Testis (tissue), 3 donors: ENCODE data around the gene TMEM255B. TPM values are rescaled to one million over a fixed set of nuclear protein-coding genes. Genes with fewer than 3 reads are reported as not detected.

ENCODE experiments used
- DNase-seq: peaks from one replicate; pipeline ENCODE4 v3.0.0-alpha.2; 2019
- H3K27ac ChIP-seq, 2 donors: fragments of 200-600 bp; sonication (generic); one replicate each; pipeline ENCODE4 v1.5.1; 2019
- H3K27me3 ChIP-seq: fragments of 200-600 bp; sonication (generic); one replicate; pipeline ENCODE4 v1.5.1; 2019
- H3K36me3 ChIP-seq: fragments of 200-600 bp; sonication (generic); one replicate; pipeline ENCODE4 v1.5.1; 2017; ENCODE audit warnings: low read depth; ENCODE audit errors: missing control alignments
- H3K4me1 ChIP-seq: fragments of 200-600 bp; sonication (generic); one replicate; pipeline ENCODE4 v1.5.1; 2019
- H3K4me3 ChIP-seq, 2 donors: fragments of 200-600 bp; sonication (generic); one replicate each; pipeline ENCODE4 v1.5.1; 2017 to 2019
- H3K9me3 ChIP-seq: fragments of 200-600 bp; sonication (generic); one replicate; pipeline ENCODE4 v1.5.1; 2017
- POLR2A ChIP-seq: fragments of 450-650 bp; IDR thresholded peaks from one replicate; pipeline ENCODE4 v1.6.1; 2017; ENCODE audit warnings: antibody characterized with exemption, mild to moderate bottlenecking, moderate library complexity
- WGBS, 2 donors: methylation state at CpG; one replicate each; pipeline ENCODE4 v1.1.5; 2018; 5-methylcytosine and 5-hydroxymethylcytosine counted together
- intact Hi-C: fragments of 100-400 bp; cut with DNase I; formaldehyde crosslinking; loops from one replicate; pipeline ENCODE4 v1.15.1; 2023; ENCODE audit warnings: low total_unique reads
- polyA plus RNA-seq: library from polyadenylated mRNA; stranded (reverse); fragments of 350-450 nt; fragmentation: Illumina TruSeq; extraction: RNeasy Lipid Tissue Mini Kit (QIAGEN cat#74804); gene quantifications from one replicate; pipeline ENCODE4 v1.2.3, GENCODE V29; 2014; ENCODE audit warnings: low read depth, low replicate concordance; ENCODE audit not compliant: insufficient read depth
- total RNA-seq, 2 donors: library from RNA; depleted of rRNA; stranded (reverse); fragments of >200 nt; gene quantifications; one replicate each; pipeline ENCODE4 v1.2.3, GENCODE V29; 2016
- TF ChIP-seq, protein P1 (sequence below), 3 experiments: fragments of 450-650 bp in 2 of 3; fragments of 200-600 bp in 1 of 3; sonication (generic) in 1 of 3; IDR thresholded peaks; one replicate each; pipeline ENCODE4 v1.5.1; 2016 to 2019; ENCODE audit warnings: antibody characterized with exemption in 3 of 3, mild to moderate bottlenecking in 2 of 3, moderate library complexity in 1 of 3

The TMEM255B gene
- total and polyA plus RNA-seq, 3 donors from 2014 or later = 6.9 to 10.9 (median 7.5) TPM

DNA sequence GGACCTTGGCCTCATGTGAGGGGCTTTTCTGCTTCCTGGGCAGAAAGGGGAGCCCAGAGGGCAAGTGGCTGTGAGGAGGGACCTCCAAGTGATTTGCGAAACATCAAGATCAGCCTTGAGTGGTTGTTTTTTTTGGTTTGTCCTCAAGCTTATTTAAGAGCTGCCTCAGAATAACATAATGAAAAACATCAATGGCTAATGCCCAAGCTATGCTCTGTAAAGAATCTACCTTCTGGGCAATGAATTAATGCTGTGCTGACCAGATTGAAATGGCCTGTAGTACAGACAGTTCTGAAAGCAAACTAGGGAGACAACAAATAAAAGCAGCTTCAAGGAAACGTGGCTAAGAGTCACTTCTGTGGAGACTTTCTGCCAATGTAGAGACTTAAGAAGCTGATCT is 8.3 kb downstream of the TMEM255B start:
- TF ChIP-seq, protein P1, sequence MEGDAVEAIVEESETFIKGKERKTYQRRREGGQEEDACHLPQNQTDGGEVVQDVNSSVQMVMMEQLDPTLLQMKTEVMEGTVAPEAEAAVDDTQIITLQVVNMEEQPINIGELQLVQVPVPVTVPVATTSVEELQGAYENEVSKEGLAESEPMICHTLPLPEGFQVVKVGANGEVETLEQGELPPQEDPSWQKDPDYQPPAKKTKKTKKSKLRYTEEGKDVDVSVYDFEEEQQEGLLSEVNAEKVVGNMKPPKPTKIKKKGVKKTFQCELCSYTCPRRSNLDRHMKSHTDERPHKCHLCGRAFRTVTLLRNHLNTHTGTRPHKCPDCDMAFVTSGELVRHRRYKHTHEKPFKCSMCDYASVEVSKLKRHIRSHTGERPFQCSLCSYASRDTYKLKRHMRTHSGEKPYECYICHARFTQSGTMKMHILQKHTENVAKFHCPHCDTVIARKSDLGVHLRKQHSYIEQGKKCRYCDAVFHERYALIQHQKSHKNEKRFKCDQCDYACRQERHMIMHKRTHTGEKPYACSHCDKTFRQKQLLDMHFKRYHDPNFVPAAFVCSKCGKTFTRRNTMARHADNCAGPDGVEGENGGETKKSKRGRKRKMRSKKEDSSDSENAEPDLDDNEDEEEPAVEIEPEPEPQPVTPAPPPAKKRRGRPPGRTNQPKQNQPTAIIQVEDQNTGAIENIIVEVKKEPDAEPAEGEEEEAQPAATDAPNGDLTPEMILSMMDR (IDR thresholded peaks at IDR 0.05) = no peak
- H3K27me3 ChIP-seq = no peaks in the 10 kb centered on the region
- H3K27ac ChIP-seq = no peak overlapping the region
- no peaks in the 10 kb centered on the region for H3K4me1 ChIP-seq
- DNase-seq = no peak
- no peaks in the 10 kb centered on the region for H3K36me3 ChIP-seq
- no peaks in the 10 kb centered on the region for H3K9me3 ChIP-seq
- WGBS, 2 donors = 86 to 91% methylated on average over 2 of the region's 2 CpGs
- intact Hi-C loops = no loop called here
- H3K4me3 ChIP-seq = no peak overlapping the region

DNA sequence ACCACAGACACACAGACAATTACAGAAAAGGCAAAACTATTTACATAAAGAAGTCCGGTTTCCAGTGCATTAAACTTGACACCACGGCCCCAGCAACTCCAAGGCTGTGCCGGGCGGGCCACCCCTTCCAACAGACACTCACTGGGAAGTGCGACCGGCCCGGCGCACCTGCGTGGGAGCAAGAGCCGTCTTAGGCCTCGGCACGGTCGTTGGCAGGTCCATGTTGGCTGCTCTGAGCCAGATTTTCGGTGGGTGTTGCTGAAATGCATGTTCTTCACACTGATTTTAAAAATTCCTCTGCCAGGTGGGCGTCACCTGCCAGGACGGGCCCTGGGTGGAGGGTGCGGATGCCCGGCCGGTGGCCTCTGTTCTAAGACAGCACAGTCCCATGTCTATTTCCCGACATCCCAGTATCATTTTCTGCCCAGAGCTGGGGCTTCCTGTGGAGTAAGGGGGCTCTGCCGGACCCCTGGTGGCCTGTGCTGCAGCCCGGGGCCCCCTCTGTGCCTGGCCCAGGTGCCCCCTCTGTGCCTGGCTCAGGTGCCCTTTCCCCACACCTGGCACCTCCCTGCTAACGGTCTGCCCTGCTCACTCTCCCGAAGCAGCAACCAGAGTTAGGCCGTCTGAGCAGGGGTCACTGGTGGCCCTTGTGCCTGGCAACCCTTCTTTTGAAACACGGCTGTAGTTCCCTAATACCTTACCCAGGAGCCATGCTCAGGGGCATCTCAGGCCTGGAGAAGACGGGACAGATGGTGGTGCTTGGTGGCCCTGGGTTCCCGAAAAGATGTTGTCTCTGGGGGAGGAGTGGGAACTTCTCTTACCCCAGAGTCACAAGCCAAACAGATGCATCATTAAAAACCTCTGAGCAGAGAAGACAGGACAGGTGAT is 9.2 kb downstream of the TMEM255B start:
- Histone ChIP-seq H3K4me3 (no peak overlapping the region), H3K9me3 (no peaks in the 10 kb centered on the region), H3K36me3 (no peaks in the 10 kb centered on the region), H3K27ac (no peak overlapping the region), H3K27me3 (no peaks in the 10 kb centered on the region), H3K4me1 (no peaks in the 10 kb centered on the region)
- intact Hi-C loops = no loop called here
- no peak for TF ChIP-seq POLR2A
- TF ChIP-seq, protein P1 (IDR thresholded peaks at IDR 0.05) = no peak
- 93 to 94% methylated on average over 16 to 28 of the region's 28 CpGs for WGBS, 2 donors
- no peak for DNase-seq

DNA sequence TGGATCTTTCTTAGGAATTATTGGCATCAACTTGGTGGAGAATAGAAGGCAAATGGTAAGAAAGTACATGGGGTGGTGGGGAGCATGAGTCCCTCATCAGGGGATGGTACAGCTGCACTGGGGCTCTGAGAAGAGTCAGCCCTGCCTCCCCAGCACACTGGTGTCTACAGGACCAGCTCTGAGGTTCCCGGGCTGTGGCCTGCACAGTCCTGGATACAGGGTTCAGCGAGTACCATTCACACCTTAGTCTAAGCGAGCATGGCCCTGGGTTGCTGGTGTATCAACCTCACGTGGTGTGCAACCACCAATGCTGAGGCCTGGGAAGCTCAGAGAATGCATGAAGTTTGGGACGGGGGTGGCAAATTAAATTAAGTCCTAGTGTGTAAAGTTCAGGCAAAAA is 10.1 kb downstream of the TMEM255B start:
- DNase-seq = no peak
- 89 to 96% methylated on average over 5 of the region's 5 CpGs for WGBS, 2 donors
- Histone ChIP-seq H3K27ac (no peak overlapping the region), H3K4me3 (no peak overlapping the region), H3K9me3 (no peaks in the 10 kb centered on the region), H3K36me3 (no peaks in the 10 kb centered on the region), H3K27me3 (no peaks in the 10 kb centered on the region), H3K4me1 (no peaks in the 10 kb centered on the region)
- TF ChIP-seq, protein P1 (IDR thresholded peaks at IDR 0.05) = no peak
- no peak for TF ChIP-seq POLR2A
- intact Hi-C loops = no loop called here

DNA sequence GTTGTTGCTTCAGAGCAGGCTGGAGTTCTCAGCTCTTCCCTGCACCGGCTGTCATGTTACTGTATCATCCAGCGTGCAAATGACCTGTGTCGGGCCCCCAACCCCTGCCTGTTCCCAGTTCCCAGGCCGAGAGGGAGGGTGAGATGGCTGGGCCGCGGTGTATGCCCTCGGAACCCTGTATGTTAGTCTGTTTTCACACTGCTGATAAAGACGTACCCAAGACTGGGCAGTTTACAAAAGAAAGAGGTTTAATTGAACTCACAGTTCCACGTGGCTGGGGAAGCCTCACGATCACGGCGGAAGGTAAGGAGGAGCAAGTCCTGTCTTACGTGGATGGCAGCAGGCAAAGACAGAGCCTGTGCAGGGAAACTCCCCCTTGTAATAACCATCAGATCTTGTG is 10.9 kb downstream of the TMEM255B start:
- Histone ChIP-seq H3K9me3 (no peaks in the 10 kb centered on the region), H3K27ac (no peak overlapping the region), H3K27me3 (no peaks in the 10 kb centered on the region), H3K36me3 (no peaks in the 10 kb centered on the region), H3K4me3 (no peak overlapping the region), H3K4me1 (no peaks in the 10 kb centered on the region)
- TF ChIP-seq, protein P1 (IDR thresholded peaks at IDR 0.05) = no peak
- no peak for TF ChIP-seq POLR2A
- DNase-seq = no peak
- WGBS, 2 donors = 87 to 92% methylated on average over 8 to 13 of the region's 13 CpGs
- intact Hi-C loops = no loop called here

DNA sequence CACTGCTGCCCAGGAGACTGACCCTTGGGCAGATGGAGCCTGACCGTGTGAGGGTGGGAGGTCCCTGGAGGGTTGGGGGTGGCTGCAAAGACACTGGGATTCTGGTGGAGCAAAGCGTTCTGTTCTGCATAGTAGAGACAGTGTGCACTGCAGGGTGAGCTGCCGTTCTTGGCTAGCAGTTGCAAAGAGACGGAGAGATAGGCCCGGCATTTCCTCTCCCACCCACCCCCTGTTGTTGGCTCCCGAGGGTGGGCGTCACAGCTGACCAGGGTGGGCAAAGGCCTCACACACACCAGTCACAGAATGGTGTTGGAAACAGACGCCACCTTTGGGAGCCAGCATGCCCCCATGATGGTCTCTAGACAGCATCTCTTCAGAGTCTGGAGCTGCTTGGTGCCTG is 11.4 kb downstream of the TMEM255B start:
- no peak for TF ChIP-seq POLR2A
- TF ChIP-seq, protein P1 (IDR thresholded peaks at IDR 0.05) = no peak
- intact Hi-C loops = no loop called here
- Histone ChIP-seq H3K27ac (no peak overlapping the region), H3K4me3 (no peak overlapping the region), H3K9me3 (no peaks in the 10 kb centered on the region), H3K36me3 (no peaks in the 10 kb centered on the region), H3K4me1 (no peaks in the 10 kb centered on the region), H3K27me3 (no peaks in the 10 kb centered on the region)
- DNase-seq = no peak
- WGBS, 2 donors = 81% methylated on average over 5 to 8 of the region's 8 CpGs
